GM19467 (cell line): ENCODE data around the gene CIBAR2.
"Not testable (repeated sequence)": the region's sequence is repeated elsewhere in the genome, so short reads cannot be mapped to it uniquely, and the experiment has no call there.

Experiments
- ATAC-seq: cut with Tn5 transposase; IDR thresholded peaks from one replicate; pipeline ENCODE4 v1.9.1; 2021; ENCODE audit warnings: mild to moderate bottlenecking, moderate library complexity; ENCODE audit not compliant: unreplicated experiment

The CIBAR2 gene

DNA sequence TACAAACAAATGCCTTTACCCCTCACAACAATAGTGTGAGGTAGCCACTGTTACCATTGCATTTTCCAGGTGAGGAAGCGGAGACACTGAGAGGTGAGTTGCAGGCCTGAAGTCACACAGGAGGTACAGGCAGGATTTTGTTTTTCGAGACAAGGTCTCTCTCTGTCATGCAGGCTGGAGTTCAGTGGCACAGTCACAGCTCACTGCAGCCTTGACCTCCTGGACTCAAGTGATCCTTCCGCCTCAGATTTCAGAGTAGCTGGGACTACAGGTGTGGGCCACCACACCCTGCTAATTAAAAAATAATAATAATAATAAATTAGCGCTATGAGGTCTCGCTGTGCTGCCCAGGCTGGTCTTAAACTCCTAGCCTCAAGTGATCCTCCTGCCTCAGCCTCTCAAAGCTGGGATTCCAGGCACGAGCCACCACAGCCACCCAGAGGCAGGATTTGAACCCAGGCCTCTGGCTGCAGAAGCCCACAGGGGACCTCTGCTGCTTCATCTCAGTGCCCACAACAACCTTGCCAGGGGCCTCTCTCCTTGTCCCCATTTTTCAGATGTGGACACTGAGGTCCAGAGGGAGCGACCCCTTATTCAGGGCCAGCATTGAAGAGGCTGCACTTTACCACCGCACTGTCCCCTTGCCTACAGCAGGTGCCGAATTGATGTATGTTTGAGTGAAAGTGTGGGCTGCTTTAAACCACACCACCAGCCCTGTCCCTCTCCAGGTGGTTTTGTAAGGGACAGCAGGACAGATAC, 16.0 kb upstream of the CIBAR2 start:
- ATAC-seq, result no peak

DNA sequence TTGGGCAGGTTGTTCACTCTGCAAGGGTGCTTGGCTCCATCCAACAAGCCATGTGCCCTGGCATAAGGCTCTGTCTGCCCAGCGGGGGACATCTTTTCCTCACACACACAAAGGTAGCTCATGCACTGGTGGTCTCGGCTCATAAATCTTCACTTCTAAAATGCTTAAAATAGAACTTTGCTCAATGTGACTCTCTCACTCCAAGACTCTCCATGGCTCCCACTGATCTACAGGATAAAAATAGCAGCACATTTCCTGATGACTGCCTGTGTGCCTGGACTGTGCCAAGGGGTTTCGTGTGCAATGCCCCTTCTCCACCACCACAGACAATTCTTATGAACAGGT, 15.1 kb upstream of the CIBAR2 start:
- ATAC-seq, result no peak

DNA sequence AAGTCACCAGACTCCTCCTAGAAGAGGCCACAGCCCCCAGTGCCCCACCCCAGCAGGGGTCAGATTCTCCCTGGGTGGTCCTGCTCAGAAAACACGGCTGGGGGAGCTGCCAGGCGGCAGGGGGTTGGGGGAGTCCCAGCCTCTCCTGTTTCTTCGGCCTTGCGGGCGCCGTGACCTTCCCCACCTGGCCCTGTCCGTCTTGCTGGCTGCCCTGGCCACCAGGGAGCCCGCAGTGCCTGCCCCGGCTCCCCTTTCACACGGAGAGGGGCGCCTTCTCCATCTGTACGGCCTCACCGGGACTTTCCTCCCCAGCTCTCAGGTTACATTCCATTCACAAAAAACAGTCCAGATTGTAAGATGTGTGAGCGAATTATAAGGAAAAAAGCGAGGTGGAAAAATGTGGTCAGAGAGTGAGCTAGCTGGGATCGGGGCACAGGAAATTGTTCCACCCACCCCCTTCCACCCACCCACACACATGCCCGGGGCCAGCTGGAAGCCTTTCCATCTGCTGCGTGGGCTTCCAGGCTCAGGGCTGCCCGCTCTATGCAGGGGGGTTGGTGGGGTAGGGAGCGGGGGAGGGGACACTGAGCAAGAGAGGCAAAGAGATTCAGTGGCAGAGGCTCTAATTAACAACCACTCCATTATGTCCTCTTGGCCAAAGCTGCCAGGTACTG, 14.6 kb upstream of the CIBAR2 start:
- no peak for ATAC-seq

DNA sequence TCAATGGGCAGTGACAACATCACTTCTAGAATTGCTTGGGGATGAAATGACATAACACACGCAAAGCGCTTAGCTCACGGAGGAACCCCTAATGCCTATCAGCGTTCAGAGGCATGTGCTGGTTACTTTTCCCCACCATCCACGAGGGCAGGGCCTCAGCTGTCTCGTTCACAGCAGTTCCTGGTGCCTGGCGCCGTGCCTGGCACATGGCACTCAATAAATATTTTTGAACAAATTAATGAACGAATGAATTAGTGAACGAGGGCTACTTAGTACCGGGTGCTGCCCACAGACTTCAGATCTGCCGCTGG, 14.1 kb upstream of the CIBAR2 start:
- no peak for ATAC-seq

DNA sequence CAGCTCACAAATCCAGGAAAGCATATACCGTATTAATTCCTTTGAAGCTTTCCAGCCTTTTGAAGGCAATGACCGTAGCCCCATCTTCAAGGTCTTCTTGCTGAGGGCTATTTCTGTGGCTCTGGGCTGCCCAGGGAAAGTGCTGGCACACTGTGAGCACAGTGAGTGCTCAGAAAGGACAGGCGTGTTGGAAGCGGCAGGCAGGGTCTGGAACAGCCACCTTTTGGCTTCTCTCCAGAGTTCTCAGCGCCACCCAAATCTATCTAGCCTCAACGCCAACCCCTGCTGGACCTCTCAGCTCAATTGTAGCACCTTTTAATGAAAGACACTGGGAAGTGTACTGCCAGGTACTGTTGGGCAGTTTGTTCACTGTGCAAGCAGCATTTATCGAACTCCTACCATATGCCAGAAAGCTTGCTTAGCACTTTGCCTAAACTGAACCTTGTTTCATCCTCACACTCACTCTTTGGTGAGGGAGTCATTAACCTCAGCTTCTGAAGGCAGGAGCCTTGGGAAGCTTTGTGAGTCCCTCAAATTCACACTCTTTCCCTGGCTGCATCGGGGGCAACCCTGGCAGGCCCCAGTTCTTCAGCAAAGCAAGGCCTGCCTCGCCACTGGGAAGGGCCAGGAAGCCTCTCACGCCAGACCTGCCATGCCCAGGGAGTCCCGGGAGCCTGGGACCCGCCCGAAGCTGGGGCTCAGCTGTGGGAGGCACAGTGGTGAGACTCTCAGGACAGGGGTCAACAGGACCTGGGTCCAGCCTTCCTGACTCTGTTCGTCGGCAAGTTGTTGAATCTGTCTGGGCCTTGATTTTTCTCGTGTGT, 13.5 kb upstream of the CIBAR2 start:
- ATAC-seq, result no peak

DNA sequence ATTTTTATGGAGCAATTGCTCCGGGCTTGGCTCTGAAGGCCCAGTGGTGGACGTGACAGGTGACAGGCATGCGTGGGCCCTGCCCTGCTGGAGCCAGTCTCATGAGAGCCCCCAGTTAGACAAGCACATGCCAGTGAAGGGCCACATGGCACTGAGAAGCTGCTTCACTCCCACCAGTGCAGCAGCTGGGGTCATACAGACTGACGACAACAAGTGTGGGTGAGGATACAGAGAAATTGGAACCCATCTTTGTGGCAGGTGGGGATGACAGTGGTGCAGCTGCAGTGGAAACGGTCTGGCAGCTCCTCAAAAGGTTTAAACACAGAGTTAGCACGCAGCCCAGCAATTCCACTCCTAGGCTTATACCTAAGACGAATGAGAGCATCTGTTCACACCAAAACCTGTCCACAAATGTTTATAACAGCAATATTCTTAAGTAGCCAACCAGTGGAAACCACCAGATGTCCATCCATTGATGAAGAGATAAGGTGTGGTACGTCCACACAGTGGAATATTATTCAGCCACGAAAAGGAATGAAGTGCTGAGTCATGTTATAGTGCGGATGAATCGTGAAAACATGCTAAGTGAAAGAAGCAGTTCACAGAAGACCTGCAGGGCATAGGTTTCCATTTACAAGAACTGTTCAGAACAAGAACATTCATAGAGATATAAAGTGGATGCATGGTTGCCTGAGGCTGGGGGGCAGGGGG, 12.5 kb upstream of the CIBAR2 start:
- ATAC-seq, result no peak

DNA sequence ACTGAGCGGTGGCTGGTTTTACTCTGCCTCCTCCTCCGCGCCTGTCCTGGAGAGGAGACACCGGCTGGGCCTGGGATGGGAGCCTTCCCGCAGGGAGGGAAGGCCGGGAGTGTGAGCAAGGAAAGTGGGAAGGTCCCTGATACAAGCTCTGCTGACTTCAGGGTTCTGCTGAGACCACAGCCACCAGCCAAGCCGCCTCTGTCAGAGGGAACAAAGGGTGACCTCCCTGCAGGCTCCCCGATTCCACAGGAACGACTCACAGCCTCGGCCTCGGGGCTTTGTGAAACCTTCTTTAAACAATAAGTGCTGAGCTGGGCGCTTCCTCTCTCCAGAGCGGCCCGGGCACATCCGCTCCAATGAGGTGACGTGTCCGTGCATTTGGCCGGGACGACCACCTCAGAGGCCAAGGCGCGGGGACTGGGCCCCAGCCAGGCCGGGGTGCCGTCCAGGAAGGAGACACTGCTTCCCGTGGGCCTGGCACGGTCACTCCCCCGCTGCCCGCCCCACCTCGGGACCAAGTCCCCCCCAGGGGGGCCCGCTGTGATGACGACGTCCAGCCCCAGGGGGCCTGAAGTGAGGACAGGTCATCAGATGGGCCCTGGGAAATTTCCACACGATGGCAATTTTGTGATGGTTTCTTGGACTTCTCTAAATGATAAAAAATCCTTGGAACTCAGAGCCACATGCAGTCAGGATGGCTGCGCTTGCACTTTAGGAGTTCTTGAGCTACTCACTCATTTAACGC, 11.8 kb upstream of the CIBAR2 start:
- ATAC-seq, result no peak

DNA sequence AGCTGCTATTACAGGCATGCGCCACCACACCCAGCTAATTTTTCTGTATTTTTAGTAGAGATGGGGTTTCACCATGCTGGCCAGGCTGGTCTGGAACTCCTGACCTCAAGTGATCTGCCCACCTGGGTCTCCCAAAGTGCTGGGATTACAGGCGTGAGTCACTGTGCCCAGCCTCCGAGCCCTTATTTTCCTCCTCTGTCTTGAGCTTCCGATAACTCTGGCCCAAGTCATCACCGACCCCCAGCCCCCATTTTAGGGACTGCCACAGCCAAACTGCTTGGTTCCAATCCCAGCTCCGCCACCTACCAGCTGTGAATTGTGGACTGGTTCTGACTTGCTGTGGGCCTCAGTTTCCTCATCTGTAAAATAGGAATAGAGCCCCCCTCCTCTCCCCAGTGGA, 11.2 kb upstream of the CIBAR2 start:
- not testable (repeated sequence) for ATAC-seq

DNA sequence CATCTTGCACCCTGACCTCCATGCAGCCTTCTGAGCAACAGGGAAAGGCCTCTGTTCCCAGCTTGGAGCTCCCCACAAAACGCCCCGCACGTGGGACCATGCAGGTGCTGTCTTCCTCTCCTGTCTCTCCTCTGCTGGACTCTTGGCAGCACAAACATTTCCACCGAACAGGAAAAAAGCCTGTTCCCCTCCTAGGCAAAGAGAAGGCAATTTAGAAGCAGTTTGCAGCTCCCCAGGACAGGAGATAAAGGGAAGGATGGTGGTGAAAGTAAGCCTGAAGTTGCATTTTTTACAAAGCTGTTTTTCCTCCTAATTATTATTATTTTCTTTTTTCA, 7.7 kb upstream of the CIBAR2 start:
- ATAC-seq, result no peak

DNA sequence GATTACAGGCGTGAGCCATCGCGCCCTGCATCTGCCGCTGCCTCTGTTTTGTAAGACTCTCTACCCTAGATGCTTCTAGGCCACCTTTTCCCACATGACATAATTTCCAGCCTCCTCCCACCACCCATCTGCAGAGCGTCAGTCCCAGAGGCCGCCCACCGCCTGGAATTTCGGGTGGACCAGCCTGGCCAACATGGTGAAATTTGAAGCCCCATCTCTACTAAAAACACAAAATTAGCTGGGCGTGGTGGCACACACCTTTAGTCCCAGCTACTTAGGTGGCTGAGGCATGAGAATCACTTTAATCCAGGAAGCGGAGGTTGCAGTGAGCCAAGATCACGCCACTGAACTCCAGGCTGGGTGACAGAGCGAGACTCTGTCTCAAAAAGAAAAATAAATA, 5.1 kb upstream of the CIBAR2 start:
- ATAC-seq, result no peak

DNA sequence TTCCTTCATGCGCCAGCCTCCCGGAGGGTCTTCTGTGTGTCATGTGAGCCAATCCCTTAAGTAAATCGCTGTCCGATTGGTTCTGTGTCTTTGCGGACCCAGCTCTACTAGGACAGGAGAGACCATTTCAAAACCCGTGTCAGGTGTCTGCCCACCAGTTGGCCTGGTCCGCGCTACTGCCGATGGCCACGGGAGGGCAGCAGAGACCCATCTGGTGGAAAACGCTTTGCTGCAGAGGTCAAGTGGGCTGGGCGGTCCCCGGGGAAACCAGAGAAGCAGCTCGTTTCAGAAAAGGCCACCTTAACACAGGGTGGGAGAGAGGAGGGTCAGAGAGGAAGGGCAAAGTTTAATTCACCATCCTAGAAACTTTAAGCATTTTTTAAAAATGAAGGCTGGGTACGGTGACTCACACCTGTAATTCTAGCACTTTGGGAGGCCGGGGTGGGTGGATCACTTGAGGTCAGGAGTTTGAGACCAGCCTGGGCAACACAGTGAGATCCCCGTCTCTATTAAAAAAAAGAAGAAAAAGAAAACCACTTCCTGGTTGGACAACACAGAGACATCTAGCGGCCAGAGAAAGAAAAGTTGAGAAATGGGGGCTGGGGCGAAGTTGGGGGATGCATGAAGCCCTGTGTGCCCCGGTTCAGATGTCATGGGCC, 2.8 kb upstream of the CIBAR2 start:
- ATAC-seq, result no peak

DNA sequence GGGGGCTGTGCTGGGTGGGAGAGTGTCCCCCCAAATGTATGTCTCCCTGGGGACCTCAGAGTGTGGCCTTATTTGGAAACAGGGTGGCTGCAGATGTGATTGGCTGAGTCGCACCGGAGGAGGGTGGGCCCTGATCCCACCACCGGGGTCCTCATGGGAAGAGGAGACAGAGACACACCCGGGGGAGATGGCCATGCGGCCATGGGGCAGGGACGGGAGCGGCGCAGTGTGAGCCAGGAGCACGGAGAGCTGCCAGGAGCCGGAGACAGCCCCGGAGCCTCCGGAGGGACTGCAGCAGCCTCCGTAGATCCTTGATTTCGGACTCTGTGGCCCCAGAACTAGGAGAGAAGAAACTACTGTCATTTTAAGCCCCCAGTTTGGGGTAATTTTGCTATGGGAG, 1.6 kb upstream of the CIBAR2 start:
- ATAC-seq, result no peak

DNA sequence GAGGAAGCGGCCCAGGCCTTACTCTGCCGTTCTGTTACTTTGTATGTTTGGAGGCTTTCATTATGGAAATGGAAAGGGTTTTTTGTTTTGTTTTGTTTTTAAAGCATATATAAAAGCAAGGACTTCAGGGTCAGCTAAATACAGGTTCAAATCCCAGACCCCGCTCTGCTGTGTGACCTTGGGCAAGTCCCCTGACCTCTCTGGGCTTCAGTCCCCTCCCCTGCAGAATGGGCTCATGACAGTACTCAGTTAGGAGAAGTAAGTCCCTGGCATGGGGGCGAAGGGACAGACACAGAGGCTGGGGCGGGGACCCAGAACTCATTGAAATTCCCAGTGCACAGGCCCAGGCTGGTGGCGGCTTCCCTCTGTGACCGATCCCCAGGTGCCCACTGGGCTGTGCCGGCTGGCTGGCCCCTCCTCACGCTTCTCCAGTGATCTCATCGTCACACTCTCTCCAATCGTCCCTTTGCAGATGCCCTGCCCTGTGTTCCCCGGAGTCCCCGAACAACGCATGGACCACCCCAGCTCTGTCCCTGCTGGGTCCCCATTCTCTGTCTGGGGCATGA, 979 bp upstream of the CIBAR2 start:
- ATAC-seq, result no peak

DNA sequence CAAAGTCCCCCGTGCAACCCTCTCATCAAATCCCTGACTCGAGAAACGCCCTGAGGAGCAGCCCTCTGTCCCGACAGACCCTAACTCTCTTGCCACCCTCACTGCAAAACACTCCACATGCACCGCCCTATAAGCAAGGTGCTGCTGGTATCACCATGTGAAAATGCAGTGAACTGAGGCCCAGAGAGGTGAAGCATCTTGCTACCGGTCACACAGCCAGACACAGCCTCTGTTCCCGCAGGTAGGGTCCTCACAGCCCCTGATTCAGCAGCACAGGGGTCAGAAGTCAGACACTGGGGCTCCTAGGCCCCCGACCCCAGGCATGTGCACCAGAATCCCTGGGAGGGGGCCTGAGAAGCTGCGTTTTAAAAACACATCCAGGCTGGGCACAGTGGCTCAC, 1.1 kb downstream of the CIBAR2 start:
- no peak for ATAC-seq

DNA sequence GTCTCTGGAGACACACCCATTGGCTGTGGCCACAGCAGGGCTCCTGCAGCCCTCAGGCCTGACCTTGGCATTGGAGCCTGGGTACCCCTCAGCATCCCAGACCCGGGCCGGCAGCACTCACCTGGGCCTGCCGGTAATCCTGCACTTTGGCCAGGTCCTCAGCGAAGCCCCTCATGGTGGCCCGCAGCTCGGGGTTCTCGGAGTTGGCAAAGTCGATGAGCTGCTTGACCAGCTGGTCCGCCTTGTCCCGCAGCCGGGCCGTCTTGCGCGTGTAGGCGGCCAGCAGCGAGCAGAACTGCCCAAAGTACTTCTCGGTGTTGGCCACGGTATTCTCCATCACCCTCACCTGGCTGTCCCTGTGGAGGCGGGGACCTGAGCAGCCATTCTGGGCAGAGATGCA, 2.2 kb downstream of the CIBAR2 start:
- ATAC-seq, result no peak

DNA sequence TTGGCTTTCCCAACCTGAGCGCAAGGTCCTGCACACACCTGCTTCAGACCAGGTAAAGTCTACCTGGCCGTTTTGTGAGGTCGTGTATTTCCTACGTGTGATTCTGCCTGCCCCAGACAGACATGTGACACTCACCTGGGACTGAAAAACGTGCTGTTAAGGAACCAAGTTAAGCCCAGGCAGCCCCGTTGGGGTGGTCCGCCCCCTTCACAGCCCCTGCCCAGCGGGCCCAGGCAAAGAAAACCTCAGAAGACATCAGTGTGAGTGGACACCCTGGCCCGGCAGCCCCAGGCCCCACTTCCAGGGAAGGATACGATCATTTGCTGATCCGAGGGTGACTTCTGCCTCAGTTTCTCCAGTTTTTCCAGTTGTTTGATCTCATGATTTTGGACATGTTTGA, 4.7 kb downstream of the CIBAR2 start:
- no peak for ATAC-seq

DNA sequence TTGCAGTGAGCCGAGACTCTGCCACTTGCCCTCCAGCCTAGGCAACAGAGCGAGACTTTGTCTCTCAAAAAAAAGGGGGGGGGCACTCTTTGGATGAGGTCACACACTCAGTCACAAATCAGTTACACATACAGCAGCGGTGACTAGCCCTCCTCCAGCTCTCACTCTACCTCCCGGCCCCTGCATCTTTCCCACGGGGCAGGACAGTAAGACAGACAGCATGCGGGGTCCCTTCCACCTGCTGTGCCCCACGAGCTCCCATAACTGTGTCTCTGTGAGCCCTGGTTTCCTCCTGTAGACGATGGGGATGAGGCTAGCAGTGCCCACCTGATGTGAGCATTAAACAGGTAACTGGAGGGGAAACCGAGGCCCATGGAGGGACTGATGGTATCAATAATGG, 5.2 kb downstream of the CIBAR2 start:
- no peak for ATAC-seq

DNA sequence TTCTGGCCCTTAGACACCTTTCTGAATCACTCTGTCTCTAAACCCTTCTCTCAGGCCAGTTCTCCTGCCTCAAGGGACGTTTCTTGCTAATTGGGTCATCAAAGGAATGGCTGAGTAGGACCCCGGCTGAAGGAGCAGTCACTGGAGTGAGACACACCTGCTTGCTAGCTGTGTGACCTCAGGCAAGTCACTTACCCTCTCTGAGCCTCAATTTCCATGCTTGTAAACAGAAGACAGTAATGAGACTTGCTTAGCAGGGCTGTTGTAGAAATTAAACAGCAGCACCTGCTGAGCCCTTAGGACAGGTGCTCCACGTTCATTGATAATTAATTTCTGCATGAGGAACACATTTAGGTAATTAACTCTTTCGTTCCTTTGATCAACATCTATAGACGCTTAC, 6.8 kb downstream of the CIBAR2 start:
- ATAC-seq, result no peak

DNA sequence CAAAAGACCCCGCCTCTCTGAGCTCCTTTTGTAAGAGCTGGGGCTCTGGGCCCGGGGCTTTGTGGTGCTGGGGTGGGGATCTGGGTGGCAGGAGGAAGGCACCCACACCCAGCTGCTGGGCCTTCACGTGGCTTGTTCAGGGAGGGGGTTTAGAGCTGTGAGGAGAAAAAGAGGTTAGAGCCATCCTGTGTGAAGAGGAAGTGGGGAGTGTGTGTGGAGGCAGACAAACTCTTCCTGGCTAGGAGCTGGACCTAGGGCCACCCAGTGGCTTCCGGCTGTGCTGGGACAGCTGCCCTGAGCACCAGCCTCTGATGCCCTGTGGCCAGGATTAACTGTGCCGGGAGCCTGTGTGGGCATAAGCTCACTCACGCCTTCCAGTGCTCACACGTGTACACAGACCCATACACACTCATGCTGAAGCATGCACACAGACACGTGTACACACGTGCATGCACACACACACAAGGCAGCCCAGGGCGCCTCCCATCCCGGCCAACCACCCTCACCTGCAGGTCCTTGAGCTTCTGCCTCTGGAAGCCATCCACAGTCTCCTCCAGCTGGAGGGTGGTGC, 7.4 kb downstream of the CIBAR2 start:
- ATAC-seq, result peak; percentile 53

DNA sequence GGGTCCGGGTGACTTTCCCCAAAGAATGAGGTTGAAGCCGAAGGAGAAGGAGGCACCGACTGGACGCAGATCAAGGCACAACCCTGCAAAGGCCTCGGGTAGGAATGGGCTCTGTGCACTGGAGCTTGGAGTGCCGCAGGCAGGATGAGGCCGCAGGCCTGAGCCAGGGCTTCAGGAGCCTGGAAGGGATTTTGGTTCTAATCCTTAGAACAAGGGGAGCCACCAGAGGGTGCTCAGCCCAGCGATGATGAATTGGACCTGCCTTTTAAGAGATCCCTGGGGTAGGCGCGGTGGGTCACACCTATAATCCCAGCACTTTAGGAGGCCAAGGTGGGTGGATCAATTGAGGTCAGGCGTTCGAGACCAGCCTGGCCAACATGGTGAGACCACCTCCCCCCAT, 8.1 kb downstream of the CIBAR2 start:
- no peak for ATAC-seq
